ENCODE data around the gene FOXB2.
"Not testable (repeated sequence)": the region's sequence is repeated elsewhere in the genome, so short reads cannot be mapped to it uniquely, and the experiment has no call there.

FOXB2 gene

GRCh38 chr9:77016526-77017504 lies 2.6 kb upstream of the FOXB2 start:
- DNase-seq (ENCODE audit: low read depth) = no peak

GRCh38 chr9:77017505-77017894 lies 2.0 kb upstream of the FOXB2 start:
- DNase-seq (ENCODE audit: low read depth) = no peak

- DNase-seq (ENCODE audit: low read depth) = no peak
These were observed 1.1 kb upstream of the FOXB2 start for GRCh38 chr9:77018058-77018968.

GRCh38 chr9:77018969-77019235 lies 553 bp upstream of the FOXB2 start:
- no peak for DNase-seq (ENCODE audit: low read depth)

GRCh38 chr9:77019926-77020412 lies 514 bp downstream of the FOXB2 start:
- DNase-seq (ENCODE audit: low read depth) = no peak

- no peak for DNase-seq (ENCODE audit: low read depth)
These were observed 1.2 kb downstream of the FOXB2 start for GRCh38 chr9:77020413-77021290.

GRCh38 chr9:77021291-77021894 lies 1.9 kb downstream of the FOXB2 start:
- DNase-seq (ENCODE audit: low read depth) = no peak

- no peak for DNase-seq (ENCODE audit: low read depth)
These were observed 2.7 kb downstream of the FOXB2 start for GRCh38 chr9:77021922-77022782.

GRCh38 chr9:77022783-77023440 lies 3.5 kb downstream of the FOXB2 start:
- no peak for DNase-seq (ENCODE audit: low read depth)

- DNase-seq (ENCODE audit: low read depth) = no peak
These were observed 4.3 kb downstream of the FOXB2 start for GRCh38 chr9:77023726-77024125.

GRCh38 chr9:77024776-77025545 lies 5.5 kb downstream of the FOXB2 start:
- no peak for DNase-seq (ENCODE audit: low read depth)

GRCh38 chr9:77028478-77028877 lies 9.0 kb downstream of the FOXB2 start:
- DNase-seq (ENCODE audit: low read depth) = no peak

- no peak for DNase-seq (ENCODE audit: low read depth)
These were observed 10.6 kb downstream of the FOXB2 start for GRCh38 chr9:77030045-77030444.

- no peak for DNase-seq (ENCODE audit: low read depth)
These were observed 19.0 kb downstream of the FOXB2 start for GRCh38 chr9:77038281-77039036.

- no peak for DNase-seq (ENCODE audit: low read depth)
These were observed 20.9 kb downstream of the FOXB2 start for GRCh38 chr9:77040340-77040739.

- DNase-seq (ENCODE audit: low read depth) = not testable (repeated sequence)
These were observed 24.3 kb downstream of the FOXB2 start for GRCh38 chr9:77043743-77044142.

- not testable (repeated sequence) for DNase-seq (ENCODE audit: low read depth)
These were observed 41.2 kb downstream of the FOXB2 start for GRCh38 chr9:77060681-77061080.

- peak; percentile 83 for DNase-seq (ENCODE audit: low read depth)
These were observed 44.3 kb downstream of the FOXB2 start for GRCh38 chr9:77063645-77064285.
